ENCODE data around the gene ERC2. TPM values are rescaled to one million over a fixed set of nuclear protein-coding genes. Genes with fewer than 3 reads are reported as not detected.

Gene ERC2
- total RNA-seq, 1 donor from 2014 or later = 0.35 TPM

DNA sequence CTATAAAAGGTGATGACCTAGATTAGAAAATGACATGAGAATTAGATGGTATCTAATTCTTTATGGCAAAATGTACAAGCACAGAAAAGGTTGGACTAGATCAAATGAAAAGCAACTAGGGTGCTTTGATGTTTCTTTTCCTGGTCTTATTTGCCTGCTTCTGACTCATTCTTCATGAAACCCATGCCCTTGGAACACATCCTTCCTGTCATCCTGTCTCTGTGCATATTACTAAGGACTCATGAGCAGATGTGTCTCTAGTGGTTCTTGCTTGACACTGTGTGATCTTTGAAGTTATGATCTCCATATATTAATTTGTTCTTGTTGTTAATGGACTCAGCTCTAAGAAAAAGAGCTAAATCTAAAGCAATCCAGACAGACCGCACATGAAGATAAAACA lies 314.0 kb downstream of the ERC2 start:
- Mint-ChIP-seq H3K4me3 (ENCODE audit: unreplicated experiment) (no peak overlapping the region), H3K9me3 (ENCODE audit: unreplicated experiment) (no peaks in the 10 kb centered on the region), H3K36me3 (ENCODE audit: unreplicated experiment) (no peaks in the 10 kb centered on the region), H3K27ac (ENCODE audit: unreplicated experiment) (no peak overlapping the region), H3K27me3 (ENCODE audit: unreplicated experiment) (no peaks in the 10 kb centered on the region), H3K4me1 (ENCODE audit: unreplicated experiment) (peaks cover 27% of the 10 kb centered on the region)
- TF ChIP-seq, protein P1, sequence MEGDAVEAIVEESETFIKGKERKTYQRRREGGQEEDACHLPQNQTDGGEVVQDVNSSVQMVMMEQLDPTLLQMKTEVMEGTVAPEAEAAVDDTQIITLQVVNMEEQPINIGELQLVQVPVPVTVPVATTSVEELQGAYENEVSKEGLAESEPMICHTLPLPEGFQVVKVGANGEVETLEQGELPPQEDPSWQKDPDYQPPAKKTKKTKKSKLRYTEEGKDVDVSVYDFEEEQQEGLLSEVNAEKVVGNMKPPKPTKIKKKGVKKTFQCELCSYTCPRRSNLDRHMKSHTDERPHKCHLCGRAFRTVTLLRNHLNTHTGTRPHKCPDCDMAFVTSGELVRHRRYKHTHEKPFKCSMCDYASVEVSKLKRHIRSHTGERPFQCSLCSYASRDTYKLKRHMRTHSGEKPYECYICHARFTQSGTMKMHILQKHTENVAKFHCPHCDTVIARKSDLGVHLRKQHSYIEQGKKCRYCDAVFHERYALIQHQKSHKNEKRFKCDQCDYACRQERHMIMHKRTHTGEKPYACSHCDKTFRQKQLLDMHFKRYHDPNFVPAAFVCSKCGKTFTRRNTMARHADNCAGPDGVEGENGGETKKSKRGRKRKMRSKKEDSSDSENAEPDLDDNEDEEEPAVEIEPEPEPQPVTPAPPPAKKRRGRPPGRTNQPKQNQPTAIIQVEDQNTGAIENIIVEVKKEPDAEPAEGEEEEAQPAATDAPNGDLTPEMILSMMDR (IDR thresholded peaks at IDR 0.05) = no peak
- no peak for DNase-seq (ENCODE audit: extremely low spot score, unreplicated experiment)

DNA sequence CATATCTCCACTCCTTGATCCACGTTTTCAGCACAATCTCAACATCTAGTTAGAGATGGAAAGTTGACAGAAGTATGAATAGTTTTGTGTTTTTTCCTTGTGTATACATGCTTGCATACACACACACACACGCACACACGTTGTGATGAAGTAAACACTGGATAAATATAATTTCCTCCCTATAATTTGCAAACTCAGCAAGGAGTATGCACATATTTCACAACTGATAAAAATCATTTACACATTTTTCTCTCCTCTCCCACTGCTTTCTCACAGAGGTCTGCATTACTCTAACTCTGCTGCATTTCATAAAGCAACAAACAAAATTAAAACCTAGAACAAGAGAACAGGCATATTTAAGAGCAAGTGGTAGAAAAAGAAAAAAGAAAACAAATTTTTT lies 320.9 kb downstream of the ERC2 start:
- peaks cover 3% of the 10 kb centered on the region for H3K27me3 Mint-ChIP-seq (ENCODE audit: unreplicated experiment)
- no peaks in the 10 kb centered on the region for H3K9me3 Mint-ChIP-seq (ENCODE audit: unreplicated experiment)
- H3K27ac Mint-ChIP-seq (ENCODE audit: unreplicated experiment) = no peak overlapping the region
- H3K4me1 Mint-ChIP-seq (ENCODE audit: unreplicated experiment) = peaks cover 8% of the 10 kb centered on the region
- TF ChIP-seq, protein P1 (IDR thresholded peaks at IDR 0.05) = no peak
- no peaks in the 10 kb centered on the region for H3K36me3 Mint-ChIP-seq (ENCODE audit: unreplicated experiment)
- DNase-seq (ENCODE audit: extremely low spot score, unreplicated experiment) = no peak
- no peak overlapping the region for H3K4me3 Mint-ChIP-seq (ENCODE audit: unreplicated experiment)

DNA sequence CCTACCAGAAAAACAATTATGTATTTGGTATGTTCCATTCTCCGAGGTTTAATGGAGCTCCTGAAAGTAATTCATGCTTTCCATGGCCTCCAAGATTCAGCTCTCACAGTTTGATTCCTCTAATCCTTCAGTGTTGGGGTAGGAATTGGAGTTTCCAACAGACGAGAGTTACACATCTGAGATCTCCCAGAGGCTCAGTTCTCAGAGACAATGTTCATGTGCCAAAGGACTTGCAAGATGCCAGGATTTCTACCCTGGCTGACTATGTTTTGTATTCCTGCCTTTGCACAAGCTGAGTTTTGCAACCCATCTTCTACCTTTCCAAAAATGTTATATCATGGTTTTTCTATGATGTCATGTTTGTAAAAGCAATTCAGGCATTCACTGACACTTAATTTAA lies 322.9 kb downstream of the ERC2 start:
- Mint-ChIP-seq H3K4me3 (ENCODE audit: unreplicated experiment) (no peak overlapping the region), H3K36me3 (ENCODE audit: unreplicated experiment) (no peaks in the 10 kb centered on the region), H3K27me3 (ENCODE audit: unreplicated experiment) (peaks cover 3% of the 10 kb centered on the region), H3K27ac (ENCODE audit: unreplicated experiment) (no peak overlapping the region), H3K4me1 (ENCODE audit: unreplicated experiment) (peaks cover 10% of the 10 kb centered on the region), H3K9me3 (ENCODE audit: unreplicated experiment) (no peaks in the 10 kb centered on the region)
- no peak for DNase-seq (ENCODE audit: extremely low spot score, unreplicated experiment)
- TF ChIP-seq, protein P1 (IDR thresholded peaks at IDR 0.05) = no peak

DNA sequence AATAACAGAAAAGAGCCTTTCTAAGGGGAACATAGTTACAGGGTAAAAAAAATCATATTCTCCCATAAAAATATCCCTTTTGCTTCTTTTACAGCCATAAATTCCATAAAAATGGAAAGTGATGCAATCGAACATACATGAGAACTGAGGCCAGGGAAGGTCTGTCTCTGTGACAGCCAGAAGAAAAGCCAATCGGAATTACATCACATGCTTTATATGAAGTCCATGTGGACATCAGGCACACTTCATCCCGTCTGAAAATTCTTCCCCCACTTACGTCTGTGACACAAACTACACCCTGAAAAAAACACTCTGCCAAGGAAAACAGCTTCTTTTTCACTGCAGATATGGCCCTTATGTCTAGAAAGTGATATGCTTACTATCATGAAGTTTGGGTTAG lies 323.5 kb downstream of the ERC2 start:
- TF ChIP-seq, protein P1 (IDR thresholded peaks at IDR 0.05) = no peak
- H3K27ac Mint-ChIP-seq (ENCODE audit: unreplicated experiment) = no peak overlapping the region
- no peaks in the 10 kb centered on the region for H3K36me3 Mint-ChIP-seq (ENCODE audit: unreplicated experiment)
- peaks cover 3% of the 10 kb centered on the region for H3K27me3 Mint-ChIP-seq (ENCODE audit: unreplicated experiment)
- no peaks in the 10 kb centered on the region for H3K9me3 Mint-ChIP-seq (ENCODE audit: unreplicated experiment)
- no peak overlapping the region for H3K4me3 Mint-ChIP-seq (ENCODE audit: unreplicated experiment)
- peaks cover 12% of the 10 kb centered on the region for H3K4me1 Mint-ChIP-seq (ENCODE audit: unreplicated experiment)
- DNase-seq (ENCODE audit: extremely low spot score, unreplicated experiment) = no peak

DNA sequence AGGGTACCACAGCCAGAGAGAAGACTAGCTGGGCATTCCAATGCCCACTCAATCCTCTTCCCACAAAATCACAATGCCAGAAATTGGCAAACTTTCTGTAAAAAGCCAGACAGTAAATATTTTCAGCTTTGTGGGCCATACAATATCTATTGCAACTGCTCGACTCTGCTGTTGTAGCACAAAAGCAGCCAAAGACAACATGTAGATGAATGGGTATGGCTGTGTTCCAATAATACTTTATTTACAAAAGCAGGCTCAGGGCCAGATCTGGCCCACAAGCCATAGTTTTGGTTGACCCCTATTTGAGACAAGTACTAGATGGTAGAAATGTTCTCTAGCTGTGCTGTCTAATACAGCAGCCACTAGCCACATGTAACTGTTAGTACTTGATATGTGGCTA lies 330.9 kb downstream of the ERC2 start:
- no peaks in the 10 kb centered on the region for H3K27me3 Mint-ChIP-seq (ENCODE audit: unreplicated experiment)
- H3K4me1 Mint-ChIP-seq (ENCODE audit: unreplicated experiment) = peaks cover 38% of the 10 kb centered on the region
- no peak overlapping the region for H3K4me3 Mint-ChIP-seq (ENCODE audit: unreplicated experiment)
- DNase-seq (ENCODE audit: extremely low spot score, unreplicated experiment) = no peak
- TF ChIP-seq, protein P1 (IDR thresholded peaks at IDR 0.05) = no peak
- H3K9me3 Mint-ChIP-seq (ENCODE audit: unreplicated experiment) = no peaks in the 10 kb centered on the region
- H3K27ac Mint-ChIP-seq (ENCODE audit: unreplicated experiment) = peak overlapping the region; percentile 50
- no peaks in the 10 kb centered on the region for H3K36me3 Mint-ChIP-seq (ENCODE audit: unreplicated experiment)
